DMS153 treated with DMSO at 0.1 percent for 48 hours (cell line): ENCODE measurements around the gene ADAMTS12.

Experiments
- DNase-seq: peaks from one replicate; lab custom pipeline; 2025; ENCODE audit not compliant: unreplicated experiment; lab: John Stamatoyannopoulos, UW

The ADAMTS12 gene

GRCh38 chr5:33721491-33722200 is 170.1 kb downstream of the ADAMTS12 start:
- no peak for DNase-seq

- DNase-seq = no peak
Measured at GRCh38 chr5:33720176-33720575, 171.6 kb downstream of the ADAMTS12 start.

- no peak for DNase-seq
Measured at GRCh38 chr5:33719769-33720168, 172.0 kb downstream of the ADAMTS12 start.

- DNase-seq = no peak
Measured at GRCh38 chr5:33715661-33716060, 176.1 kb downstream of the ADAMTS12 start.

- DNase-seq = no peak
Measured at GRCh38 chr5:33713136-33713765, 178.5 kb downstream of the ADAMTS12 start.

GRCh38 chr5:33712664-33713063 is 179.1 kb downstream of the ADAMTS12 start:
- DNase-seq = no peak

- DNase-seq = no peak
Measured at GRCh38 chr5:33711094-33711679, 180.6 kb downstream of the ADAMTS12 start.

GRCh38 chr5:33702867-33703266 is 188.9 kb downstream of the ADAMTS12 start:
- no peak for DNase-seq

GRCh38 chr5:33701951-33702350 is 189.8 kb downstream of the ADAMTS12 start:
- no peak for DNase-seq

- no peak for DNase-seq
Measured at GRCh38 chr5:33701251-33701650, 190.5 kb downstream of the ADAMTS12 start.

- no peak for DNase-seq
Measured at GRCh38 chr5:33696411-33696810, 195.4 kb downstream of the ADAMTS12 start.

- DNase-seq = no peak
Measured at GRCh38 chr5:33692980-33693379, 198.8 kb downstream of the ADAMTS12 start.

GRCh38 chr5:33691856-33692255 is 199.9 kb downstream of the ADAMTS12 start:
- DNase-seq = no peak

- no peak for DNase-seq
Measured at GRCh38 chr5:33690374-33691135, 201.2 kb downstream of the ADAMTS12 start.

GRCh38 chr5:33688526-33688925 is 203.3 kb downstream of the ADAMTS12 start:
- DNase-seq = no peak

- no peak for DNase-seq
Measured at GRCh38 chr5:33688066-33688465, 203.7 kb downstream of the ADAMTS12 start.

GRCh38 chr5:33685873-33686755 is 205.7 kb downstream of the ADAMTS12 start:
- DNase-seq = no peak

GRCh38 chr5:33684496-33685159 is 207.2 kb downstream of the ADAMTS12 start:
- no peak for DNase-seq

- DNase-seq = no peak
Measured at GRCh38 chr5:33679791-33680190, 212.0 kb downstream of the ADAMTS12 start.

GRCh38 chr5:33675958-33676464 is 215.8 kb downstream of the ADAMTS12 start:
- no peak for DNase-seq
